Measurements from ENCODE around the gene ZC3H10.

The ZC3H10 gene

GRCh38 chr12:56152756-56153677 lies 35.0 kb downstream of the ZC3H10 start:
- peak; percentile 5; the same call in 1 of the 2 replicates for TF ChIP-seq EP300 (IDR thresholded peaks at IDR 0.05; ENCODE audit: borderline replicate concordance)
- TF ChIP-seq CREB1 (IDR thresholded peaks at IDR 0.05; ENCODE audit: low read depth) = no peak
- no peak for TF ChIP-seq CEBPB (IDR thresholded peaks at IDR 0.05)

- no peak for TF ChIP-seq CEBPB (IDR thresholded peaks at IDR 0.05)
- no peak for TF ChIP-seq CREB1 (IDR thresholded peaks at IDR 0.05; ENCODE audit: low read depth)
- TF ChIP-seq YY1 (IDR thresholded peaks at IDR 0.05; ENCODE audit: low read depth) = no peak
- TF ChIP-seq ZBTB7A (IDR thresholded peaks at IDR 0.05; ENCODE audit: low read depth) = no peak
- no peak for TF ChIP-seq MAX (IDR thresholded peaks at IDR 0.05)
- TF ChIP-seq USF1 (IDR thresholded peaks at IDR 0.05) = no peak
- no peak for TF ChIP-seq EP300 (IDR thresholded peaks at IDR 0.05; ENCODE audit: borderline replicate concordance)
- TF ChIP-seq TEAD4 (IDR thresholded peaks at IDR 0.05) = no peak
- no peak for TF ChIP-seq REST (IDR thresholded peaks at IDR 0.05; ENCODE audit: low read depth)
- TF ChIP-seq RAD21 (IDR thresholded peaks at IDR 0.05; ENCODE audit: low read depth) = no peak
- TF ChIP-seq TCF12 (IDR thresholded peaks at IDR 0.05; ENCODE audit: low read depth) = no peak
- no peak for TF ChIP-seq EGR1 (IDR thresholded peaks at IDR 0.05)
- no peak for TF ChIP-seq TAF1 (IDR thresholded peaks at IDR 0.05; ENCODE audit: low read depth)
- TF ChIP-seq FOXM1 (IDR thresholded peaks at IDR 0.05; ENCODE audit: borderline replicate concordance, low read depth) = no peak
- no peak for TF ChIP-seq NFIC (IDR thresholded peaks at IDR 0.05)
Measured at GRCh38 chr12:56153678-56154065, 35.6 kb downstream of the ZC3H10 start.

- TF ChIP-seq TCF12 (IDR thresholded peaks at IDR 0.05; ENCODE audit: low read depth) (no peak), EP300 (IDR thresholded peaks at IDR 0.05; ENCODE audit: borderline replicate concordance) (no peak), CREB1 (IDR thresholded peaks at IDR 0.05; ENCODE audit: low read depth) (no peak), MAX (IDR thresholded peaks at IDR 0.05) (no peak), EGR1 (IDR thresholded peaks at IDR 0.05) (no peak), NFIC (IDR thresholded peaks at IDR 0.05) (no peak), ZBTB7A (IDR thresholded peaks at IDR 0.05; ENCODE audit: low read depth) (no peak), RAD21 (IDR thresholded peaks at IDR 0.05; ENCODE audit: low read depth) (no peak), USF1 (IDR thresholded peaks at IDR 0.05) (no peak), TAF1 (IDR thresholded peaks at IDR 0.05; ENCODE audit: low read depth) (no peak), CEBPB (IDR thresholded peaks at IDR 0.05) (no peak), REST (IDR thresholded peaks at IDR 0.05; ENCODE audit: low read depth) (no peak), FOXM1 (IDR thresholded peaks at IDR 0.05; ENCODE audit: borderline replicate concordance, low read depth) (no peak), TEAD4 (IDR thresholded peaks at IDR 0.05) (no peak), YY1 (IDR thresholded peaks at IDR 0.05; ENCODE audit: low read depth) (no peak)
Measured at GRCh38 chr12:56154246-56154771, 36.2 kb downstream of the ZC3H10 start.

GRCh38 chr12:56154818-56155217 lies 36.8 kb downstream of the ZC3H10 start:
- TF ChIP-seq EP300 (IDR thresholded peaks at IDR 0.05; ENCODE audit: borderline replicate concordance) (no peak), ZBTB7A (IDR thresholded peaks at IDR 0.05; ENCODE audit: low read depth) (no peak), NFIC (IDR thresholded peaks at IDR 0.05) (no peak), MAX (IDR thresholded peaks at IDR 0.05) (no peak), TEAD4 (IDR thresholded peaks at IDR 0.05) (no peak), FOXM1 (IDR thresholded peaks at IDR 0.05; ENCODE audit: borderline replicate concordance, low read depth) (no peak), REST (IDR thresholded peaks at IDR 0.05; ENCODE audit: low read depth) (no peak), EGR1 (IDR thresholded peaks at IDR 0.05) (no peak), TCF12 (IDR thresholded peaks at IDR 0.05; ENCODE audit: low read depth) (no peak), USF1 (IDR thresholded peaks at IDR 0.05) (no peak), RAD21 (IDR thresholded peaks at IDR 0.05; ENCODE audit: low read depth) (no peak), CREB1 (IDR thresholded peaks at IDR 0.05; ENCODE audit: low read depth) (no peak)
